Measurements from ENCODE around the gene DMXL1.

DMXL1 gene

GRCh38 chr5:119031905-119032304, 39.0 kb upstream of the DMXL1 start:
- H3K36me3 ChIP-seq: no peaks in the 10 kb centered on the region
- H3K4me1 ChIP-seq: peaks cover 21 to 46% (median 33%) of the 10 kb centered on the region in 10 experiments
- no peaks in the 10 kb centered on the region for H4K20me1 ChIP-seq
- peaks cover 0 to 6% (median 0%) of the 10 kb centered on the region in 11 experiments; a peak in 3 of 22 replicates for H3K9me3 ChIP-seq (replicated peaks in 1 of 11)
- peak overlapping the region in 1 of 11 experiments; percentile 59; a peak in 1 of 22 replicates for H3K9ac ChIP-seq
- peak overlapping the region in 1 of 10 experiments; percentile 9; a peak in 1 of 20 replicates for H3K4me3 ChIP-seq
- TF ChIP-seq Cebpa-rat (IDR thresholded peaks at IDR 0.05): no peak
- H3K27me3 ChIP-seq: no peaks in the 10 kb centered on the region
- H3K27ac ChIP-seq: peak overlapping the region in 4 of 11 experiments; percentile 2 to 83 (median 72); a peak in 6 of 22 replicates
- H3K4me2 ChIP-seq: peak overlapping the region; percentile 51 to 87 (median 72)

DNA sequence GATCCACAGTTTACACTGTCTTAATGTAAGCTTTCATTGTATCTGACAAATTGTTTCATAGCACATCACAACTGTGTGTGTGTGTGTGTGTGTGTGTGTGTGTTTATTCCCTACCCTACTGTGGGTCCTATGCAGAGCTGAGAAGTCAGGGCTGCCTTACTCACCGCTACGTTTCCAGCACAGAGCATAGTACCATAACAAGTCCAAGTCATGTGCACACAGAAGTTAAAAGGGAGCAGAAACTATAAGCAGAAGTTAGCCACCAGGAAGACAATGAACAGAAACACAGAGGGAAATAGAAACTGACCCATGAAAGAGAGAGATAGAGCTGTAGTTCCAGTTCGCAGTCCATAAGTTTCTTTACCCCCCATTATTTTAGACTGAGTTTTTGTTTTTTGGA, 38.2 kb upstream of the DMXL1 start:
- TF ChIP-seq Cebpa-rat (IDR thresholded peaks at IDR 0.05): no peak
- Histone ChIP-seq H3K4me1 (peaks cover 21 to 46% (median 33%) of the 10 kb centered on the region in 10 experiments), H3K27ac (peak overlapping the region in 7 of 11 experiments; percentile 19 to 83 (median 42); a peak in 11 of 22 replicates), H3K36me3 (no peaks in the 10 kb centered on the region), H4K20me1 (no peaks in the 10 kb centered on the region), H3K9ac (peak overlapping the region in 3 of 11 experiments; percentile 39 to 59 (median 55); a peak in 5 of 22 replicates), H3K4me2 (peak overlapping the region; percentile 1 to 87 (median 54); a peak in 15 of 22 replicates), H3K4me3 (no peak overlapping the region), H3K27me3 (no peaks in the 10 kb centered on the region), H3K9me3 (replicated peaks in 1 of 11) (peaks cover 0 to 6% (median 0%) of the 10 kb centered on the region in 11 experiments; a peak in 3 of 22 replicates)

DNA sequence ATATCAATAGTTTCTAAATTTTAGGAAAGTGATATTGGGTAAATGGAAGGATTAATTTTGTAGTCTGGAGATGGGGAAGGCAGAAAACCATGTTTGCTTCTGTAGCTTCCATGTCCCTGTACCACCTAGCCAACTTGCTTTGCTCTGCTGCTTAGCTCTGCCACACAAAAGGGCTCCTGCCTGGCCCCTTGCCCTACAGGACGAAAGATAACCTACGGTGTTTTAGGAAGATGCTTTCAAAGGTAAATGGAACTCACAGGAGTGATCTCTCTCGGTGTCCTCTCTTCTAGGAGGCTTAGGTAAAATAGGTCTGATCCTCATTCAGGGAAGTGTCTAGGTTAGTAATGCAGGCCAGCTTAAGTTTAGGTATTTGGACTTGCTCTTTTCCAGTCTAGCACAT, 37.8 kb upstream of the DMXL1 start:
- no peaks in the 10 kb centered on the region for H3K27me3 ChIP-seq
- no peaks in the 10 kb centered on the region for H3K36me3 ChIP-seq
- peak overlapping the region in 10 of 11 experiments; percentile 12 to 87 (median 63); a peak in 15 of 22 replicates for H3K4me2 ChIP-seq
- H3K9ac ChIP-seq: peak overlapping the region in 3 of 11 experiments; percentile 39 to 59 (median 55); a peak in 5 of 22 replicates
- H3K4me3 ChIP-seq: no peak overlapping the region
- TF ChIP-seq Cebpa-rat (IDR thresholded peaks at IDR 0.05): no peak
- peaks cover 21 to 46% (median 33%) of the 10 kb centered on the region in 10 experiments for H3K4me1 ChIP-seq
- H3K27ac ChIP-seq: peak overlapping the region in 6 of 11 experiments; percentile 19 to 83 (median 52); a peak in 9 of 22 replicates
- peaks cover 0 to 6% (median 0%) of the 10 kb centered on the region in 11 experiments; a peak in 4 of 22 replicates for H3K9me3 ChIP-seq (replicated peaks in 1 of 11)
- no peaks in the 10 kb centered on the region for H4K20me1 ChIP-seq

- no peak for TF ChIP-seq Cebpa-rat (IDR thresholded peaks at IDR 0.05)
- Histone ChIP-seq H3K4me3 (no peak overlapping the region), H3K9ac (no peak overlapping the region), H3K4me2 (no peak overlapping the region), H4K20me1 (no peaks in the 10 kb centered on the region), H3K36me3 (no peaks in the 10 kb centered on the region), H3K27me3 (no peaks in the 10 kb centered on the region), H3K4me1 (peaks cover 13 to 24% (median 21%) of the 10 kb centered on the region in 10 experiments), H3K27ac (no peak overlapping the region), H3K9me3 (replicated peaks in 1 of 11) (peaks cover 0 to 10% (median 0%) of the 10 kb centered on the region in 11 experiments; a peak in 6 of 22 replicates)
Measured at GRCh38 chr5:119036101-119036762, 34.7 kb upstream of the DMXL1 start.

- Histone ChIP-seq H3K4me1 (peaks cover 4 to 10% (median 7%) of the 10 kb centered on the region in 10 experiments; a peak in 16 of 20 replicates), H3K27ac (no peak overlapping the region), H3K9ac (no peak overlapping the region), H3K4me3 (no peak overlapping the region), H3K4me2 (no peak overlapping the region), H4K20me1 (no peaks in the 10 kb centered on the region), H3K36me3 (no peaks in the 10 kb centered on the region), H3K27me3 (no peaks in the 10 kb centered on the region), H3K9me3 (replicated peaks in 1 of 11) (peaks cover 0 to 11% (median 0%) of the 10 kb centered on the region in 11 experiments; a peak in 6 of 22 replicates)
- no peak for TF ChIP-seq Cebpa-rat (IDR thresholded peaks at IDR 0.05)
Measured at GRCh38 chr5:119037496-119038215, 33.2 kb upstream of the DMXL1 start.

DNA sequence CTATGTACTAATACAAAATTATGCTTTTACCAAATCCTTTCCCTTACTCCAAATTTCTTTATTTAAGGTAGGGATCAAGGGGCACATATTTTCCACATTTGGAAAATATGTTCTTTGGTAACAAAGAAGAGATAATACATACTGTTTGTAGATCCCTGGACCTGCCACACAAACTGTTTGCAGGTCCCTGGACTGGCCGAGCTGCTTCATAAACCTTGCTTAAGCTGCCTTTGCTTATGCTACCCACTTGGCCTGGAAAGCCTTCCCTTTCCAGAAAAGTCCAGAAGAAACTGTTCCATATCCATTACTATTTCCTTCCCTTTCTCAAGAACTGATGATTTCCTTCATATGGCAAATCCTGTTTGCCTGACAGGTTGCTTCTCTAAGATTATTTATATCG, 22.6 kb upstream of the DMXL1 start:
- H3K27ac ChIP-seq: no peak overlapping the region
- H3K27me3 ChIP-seq: no peaks in the 10 kb centered on the region
- peak overlapping the region in 2 of 11 experiments; percentile 39 to 64; a peak in 3 of 22 replicates for H3K4me2 ChIP-seq
- no peaks in the 10 kb centered on the region for H4K20me1 ChIP-seq
- no peaks in the 10 kb centered on the region for H3K36me3 ChIP-seq
- no peaks in the 10 kb centered on the region for H3K9me3 ChIP-seq (replicated peaks in 1 of 11)
- no peak overlapping the region for H3K9ac ChIP-seq
- TF ChIP-seq Cebpa-rat (IDR thresholded peaks at IDR 0.05): no peak
- no peak overlapping the region for H3K4me3 ChIP-seq
- peaks cover 0 to 39% (median 4%) of the 10 kb centered on the region in 10 experiments; a peak in 9 of 20 replicates for H3K4me1 ChIP-seq

- no peaks in the 10 kb centered on the region for H4K20me1 ChIP-seq
- TF ChIP-seq Cebpa-rat (IDR thresholded peaks at IDR 0.05): no peak
- no peak overlapping the region for H3K4me3 ChIP-seq
- H3K9me3 ChIP-seq (replicated peaks in 1 of 11): no peaks in the 10 kb centered on the region
- H3K27me3 ChIP-seq: no peaks in the 10 kb centered on the region
- H3K4me2 ChIP-seq: peak overlapping the region in 5 of 11 experiments; percentile 31 to 69 (median 53); a peak in 9 of 22 replicates
- peak overlapping the region in 5 of 11 experiments; percentile 58 to 72 (median 70); a peak in 11 of 22 replicates for H3K27ac ChIP-seq
- H3K36me3 ChIP-seq: no peaks in the 10 kb centered on the region
- H3K4me1 ChIP-seq: peaks cover 0 to 39% (median 4%) of the 10 kb centered on the region in 10 experiments; a peak in 9 of 20 replicates
- peak overlapping the region in 3 of 11 experiments; percentile 25 to 49 (median 44); a peak in 2 of 22 replicates for H3K9ac ChIP-seq
Measured at GRCh38 chr5:119049824-119050449, 20.9 kb upstream of the DMXL1 start.

GRCh38 chr5:119054101-119054500, 16.8 kb upstream of the DMXL1 start:
- H3K36me3 ChIP-seq: no peaks in the 10 kb centered on the region
- H3K4me3 ChIP-seq: no peak overlapping the region
- no peaks in the 10 kb centered on the region for H4K20me1 ChIP-seq
- no peak overlapping the region for H3K27ac ChIP-seq
- H3K9ac ChIP-seq: no peak overlapping the region
- no peak overlapping the region for H3K4me2 ChIP-seq
- no peaks in the 10 kb centered on the region for H3K27me3 ChIP-seq
- TF ChIP-seq Cebpa-rat (IDR thresholded peaks at IDR 0.05): no peak
- H3K9me3 ChIP-seq (replicated peaks in 1 of 11): no peaks in the 10 kb centered on the region
- peaks cover 0 to 22% (median 4%) of the 10 kb centered on the region in 10 experiments; a peak in 9 of 20 replicates for H3K4me1 ChIP-seq
